ENCODE data around the gene KCNAB2. TPM values are rescaled to one million over a fixed set of nuclear protein-coding genes. Genes with fewer than 3 reads are reported as not detected.

The KCNAB2 gene
- total RNA-seq, 1 experiment from 2014 or later = 10.3 TPM

- no peak for TF ChIP-seq CBFB (CRISPR knock-in tag; IDR thresholded peaks at IDR 0.05; ENCODE audit: low read depth)
- TF ChIP-seq TEAD1 (CRISPR knock-in tag; IDR thresholded peaks at IDR 0.05) = no peak
- TF ChIP-seq RELA (CRISPR knock-in tag; IDR thresholded peaks at IDR 0.05; ENCODE audit: borderline replicate concordance) = no peak
- TF ChIP-seq JAZF1 (CRISPR knock-in tag; IDR thresholded peaks at IDR 0.05) = no peak
- TF ChIP-seq OVOL2 (CRISPR knock-in tag; IDR thresholded peaks at IDR 0.05; ENCODE audit: borderline replicate concordance) = no peak
Measured at GRCh38 chr1:6137758-6138157, 92.1 kb downstream of the KCNAB2 start (continued).

GRCh38 chr1:6140413-6140812 is 94.7 kb downstream of the KCNAB2 start:
- TF ChIP-seq NFYB (CRISPR knock-in tag; conservative IDR thresholded peaks at IDR 0.05; ENCODE audit: low read depth) = no peak
- no peak for TF ChIP-seq AFF4 (CRISPR knock-in tag; IDR thresholded peaks at IDR 0.05; ENCODE audit: borderline replicate concordance)
- TF ChIP-seq TP53 (CRISPR knock-in tag; IDR thresholded peaks at IDR 0.05) = no peak
- no peak for TF ChIP-seq TEAD1 (CRISPR knock-in tag; IDR thresholded peaks at IDR 0.05)
- no peak for TF ChIP-seq NR1H2 (CRISPR knock-in tag; IDR thresholded peaks at IDR 0.05)
- no peak for TF ChIP-seq ATF3 (CRISPR knock-in tag; conservative IDR thresholded peaks at IDR 0.05)
- TF ChIP-seq SMAD3 (CRISPR knock-in tag; IDR thresholded peaks at IDR 0.05; ENCODE audit: borderline replicate concordance) = no peak
- TF ChIP-seq ARID4B (CRISPR knock-in tag; IDR thresholded peaks at IDR 0.05; ENCODE audit: borderline replicate concordance) = no peak
- no peak for TF ChIP-seq ZNF121 (CRISPR knock-in tag; IDR thresholded peaks at IDR 0.05)
- TF ChIP-seq CTCF (IDR thresholded peaks at IDR 0.05) = no peak
- TF ChIP-seq ZBTB21 (CRISPR knock-in tag; IDR thresholded peaks at IDR 0.05; ENCODE audit: borderline replicate concordance) = no peak
- TF ChIP-seq ELF4 (CRISPR knock-in tag; IDR thresholded peaks at IDR 0.05; ENCODE audit: low read depth) = no peak
- TF ChIP-seq ATF2 (CRISPR knock-in tag; IDR thresholded peaks at IDR 0.05; ENCODE audit: borderline replicate concordance, low read depth) = no peak
- TF ChIP-seq EMX1 (CRISPR knock-in tag; IDR thresholded peaks at IDR 0.05) = no peak
- peak; percentile 1 for DNase-seq (ENCODE audit: low spot score)
- ATAC-seq = no peak
- no peak overlapping the region for H3K27ac Mint-ChIP-seq
- no peaks in the 10 kb centered on the region; the same call in 1 of the 2 replicates for H3K4me1 Mint-ChIP-seq
- ChIA-PET CTCF (interaction anchor here (1.2 to 1.9 kb wide), 6 partner anchors 12 to 106 kb away, joined by 4 to 8 read pairs (median 5); partner anchors contain the start of gene RNF207), POLR2A (interaction anchor here (0.6 kb wide), 1 partner anchor 85 kb away, joined by 6 read pairs; no protein-coding TSS in a partner anchor)
- no peaks in the 10 kb centered on the region for H3K9me3 Mint-ChIP-seq
- no peaks in the 10 kb centered on the region for H3K27me3 Mint-ChIP-seq (ENCODE audit: low read depth)
- H3K4me3 Mint-ChIP-seq = no peak overlapping the region
- no peaks in the 10 kb centered on the region for H3K36me3 Mint-ChIP-seq

Data from WTC11 (cell line).